ENCODE results near the gene WRAP53. TPM values are rescaled to one million over a fixed set of nuclear protein-coding genes. Genes with fewer than 3 reads are reported as not detected.
A peak's percentile ranks its signal among the peaks of the same experiment; 100 is the strongest.

WRAP53 gene
- polyA plus RNA-seq, 1 donor, result 13.1 TPM

- DNase-seq, result no peak
Measured at GRCh38 chr17:7707446-7707845, 19.2 kb downstream of the WRAP53 start.

GRCh38 chr17:7707858-7708750, 19.8 kb downstream of the WRAP53 start:
- no peak for DNase-seq

GRCh38 chr17:7709031-7709430, 20.8 kb downstream of the WRAP53 start:
- no peak for DNase-seq

GRCh38 chr17:7710301-7710700, 22.0 kb downstream of the WRAP53 start:
- DNase-seq, result no peak

GRCh38 chr17:7711051-7711755, 22.9 kb downstream of the WRAP53 start:
- DNase-seq, result no peak

GRCh38 chr17:7712111-7712771, 24.0 kb downstream of the WRAP53 start:
- no peak for DNase-seq

GRCh38 chr17:7713782-7714181, 25.5 kb downstream of the WRAP53 start:
- no peak for DNase-seq

- no peak for DNase-seq
Measured at GRCh38 chr17:7714721-7715594, 26.7 kb downstream of the WRAP53 start.

GRCh38 chr17:7715936-7716886, 27.9 kb downstream of the WRAP53 start:
- DNase-seq, result no peak

- DNase-seq, result peak; percentile 96
Measured at GRCh38 chr17:7716901-7717755, 28.9 kb downstream of the WRAP53 start, which contains the start of gene DNAH2. Gene DNAH2 (plus strand): TSS chr17:7717744. CDS start chr17:7719735, 1,991 bp downstream.

- peak; percentile 7 for DNase-seq
Measured at GRCh38 chr17:7717756-7718350, 29.6 kb downstream of the WRAP53 start.

- no peak for DNase-seq
Measured at GRCh38 chr17:7719661-7720060, 31.4 kb downstream of the WRAP53 start.

- DNase-seq, result no peak
Measured at GRCh38 chr17:7720125-7720524, 31.8 kb downstream of the WRAP53 start.

- DNase-seq, result no peak
Measured at GRCh38 chr17:7721612-7722011, 33.3 kb downstream of the WRAP53 start.

- DNase-seq, result no peak
Measured at GRCh38 chr17:7727886-7728285, 39.6 kb downstream of the WRAP53 start.

GRCh38 chr17:7729816-7730215, 41.5 kb downstream of the WRAP53 start:
- DNase-seq, result no peak

GRCh38 chr17:7732981-7733539, 44.8 kb downstream of the WRAP53 start:
- no peak for DNase-seq

GRCh38 chr17:7737601-7738000, 49.3 kb downstream of the WRAP53 start:
- no peak for DNase-seq

GRCh38 chr17:7739746-7740145, 51.5 kb downstream of the WRAP53 start:
- no peak for DNase-seq

Data from left kidney (tissue), 2 donors.